ENCODE results near the gene NR4A3. TPM values are rescaled to one million over a fixed set of nuclear protein-coding genes. Genes with fewer than 3 reads are reported as not detected.

NR4A3 gene
- total and polyA plus RNA-seq, 2 donors (not counting 1 experiment from before 2014, with no cell fraction given), result 8.2 to 9.1 TPM

DNA sequence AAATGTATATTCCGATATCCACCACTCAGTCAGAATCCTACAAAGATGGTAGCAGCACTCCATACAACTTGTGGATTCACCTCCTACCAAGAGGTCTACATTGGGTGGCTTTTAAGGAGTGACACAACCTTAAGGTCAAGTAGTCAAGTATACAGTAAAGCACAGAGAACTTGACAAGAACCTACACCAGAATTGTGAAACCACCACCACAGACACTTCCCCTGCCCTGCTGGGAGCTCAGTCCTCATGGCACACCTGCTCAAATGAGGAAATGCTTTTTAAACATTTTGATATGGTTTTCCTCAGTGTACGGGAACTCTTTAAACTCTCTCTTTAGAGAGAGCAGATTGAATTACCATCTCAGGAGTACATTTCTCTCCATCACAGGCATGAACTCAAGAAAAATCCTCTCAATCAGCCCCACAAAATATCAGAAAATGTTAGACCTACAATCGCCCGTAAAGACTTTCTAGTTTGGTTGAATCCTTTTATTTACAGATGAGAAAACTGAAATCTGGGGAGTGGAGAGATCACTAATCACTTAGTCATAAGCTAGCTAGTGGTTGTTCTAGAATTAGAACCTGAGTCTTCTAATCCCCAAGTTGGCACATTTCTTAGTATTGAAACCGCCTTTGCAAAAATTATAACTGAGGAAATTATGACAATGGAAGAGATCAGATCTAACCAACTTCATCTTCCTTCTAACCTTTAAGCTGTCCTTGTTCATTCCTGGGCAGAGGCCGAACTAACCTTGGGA lies 38.5 kb upstream of the NR4A3 start:
- no peak overlapping the region for H2AFZ ChIP-seq (ENCODE audit: low read length)
- no peaks in the 10 kb centered on the region for H3K4me1 ChIP-seq (ENCODE audit: control insufficient read depth, extremely low read depth, insufficient read depth, low read length)
- H3K79me2 ChIP-seq (ENCODE audit: control insufficient read depth, insufficient read depth, low read length), result no peaks in the 10 kb centered on the region
- no peaks in the 10 kb centered on the region for H4K20me1 ChIP-seq (ENCODE audit: control insufficient read depth, extremely low read depth, insufficient read depth, low read length)
- no peak overlapping the region for H3K9ac ChIP-seq (ENCODE audit: insufficient read depth, low read length)
- H3K27me3 ChIP-seq (ENCODE audit: control insufficient read depth, insufficient read depth, low read length), result no peaks in the 10 kb centered on the region
- DNase-seq (ENCODE audit: low read depth in 2 of 2), result no peak
- H3K4me3 ChIP-seq (replicated peaks in 1 of 4; ENCODE audit: control extremely low read depth in 1 of 4, insufficient read depth in 1 of 4, low read depth in 3 of 4, low read length in 4 of 4), result no peak overlapping the region
- TF ChIP-seq, protein P1, sequence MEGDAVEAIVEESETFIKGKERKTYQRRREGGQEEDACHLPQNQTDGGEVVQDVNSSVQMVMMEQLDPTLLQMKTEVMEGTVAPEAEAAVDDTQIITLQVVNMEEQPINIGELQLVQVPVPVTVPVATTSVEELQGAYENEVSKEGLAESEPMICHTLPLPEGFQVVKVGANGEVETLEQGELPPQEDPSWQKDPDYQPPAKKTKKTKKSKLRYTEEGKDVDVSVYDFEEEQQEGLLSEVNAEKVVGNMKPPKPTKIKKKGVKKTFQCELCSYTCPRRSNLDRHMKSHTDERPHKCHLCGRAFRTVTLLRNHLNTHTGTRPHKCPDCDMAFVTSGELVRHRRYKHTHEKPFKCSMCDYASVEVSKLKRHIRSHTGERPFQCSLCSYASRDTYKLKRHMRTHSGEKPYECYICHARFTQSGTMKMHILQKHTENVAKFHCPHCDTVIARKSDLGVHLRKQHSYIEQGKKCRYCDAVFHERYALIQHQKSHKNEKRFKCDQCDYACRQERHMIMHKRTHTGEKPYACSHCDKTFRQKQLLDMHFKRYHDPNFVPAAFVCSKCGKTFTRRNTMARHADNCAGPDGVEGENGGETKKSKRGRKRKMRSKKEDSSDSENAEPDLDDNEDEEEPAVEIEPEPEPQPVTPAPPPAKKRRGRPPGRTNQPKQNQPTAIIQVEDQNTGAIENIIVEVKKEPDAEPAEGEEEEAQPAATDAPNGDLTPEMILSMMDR (conservative IDR thresholded peaks at IDR 0.05 in 1 of 2, IDR thresholded peaks at IDR 0.05 in 1 of 2; ENCODE audit: low read depth in 1 of 2, low read length in 2 of 2), result no peak
- TF ChIP-seq EZH2 (IDR thresholded peaks at IDR 0.05; ENCODE audit: low read length, missing control alignments), result no peak
- H3K4me2 ChIP-seq (ENCODE audit: extremely low read depth, insufficient read depth, low read length), result no peak overlapping the region
- no peaks in the 10 kb centered on the region for H3K36me3 ChIP-seq (ENCODE audit: control insufficient read depth, insufficient read depth, low read length)
- H3K27ac ChIP-seq (ENCODE audit: insufficient read depth, low read length), result no peak overlapping the region
- H3K9me3 ChIP-seq (ENCODE audit: control insufficient read depth, insufficient read depth, low read depth, low read length), result no peaks in the 10 kb centered on the region

DNA sequence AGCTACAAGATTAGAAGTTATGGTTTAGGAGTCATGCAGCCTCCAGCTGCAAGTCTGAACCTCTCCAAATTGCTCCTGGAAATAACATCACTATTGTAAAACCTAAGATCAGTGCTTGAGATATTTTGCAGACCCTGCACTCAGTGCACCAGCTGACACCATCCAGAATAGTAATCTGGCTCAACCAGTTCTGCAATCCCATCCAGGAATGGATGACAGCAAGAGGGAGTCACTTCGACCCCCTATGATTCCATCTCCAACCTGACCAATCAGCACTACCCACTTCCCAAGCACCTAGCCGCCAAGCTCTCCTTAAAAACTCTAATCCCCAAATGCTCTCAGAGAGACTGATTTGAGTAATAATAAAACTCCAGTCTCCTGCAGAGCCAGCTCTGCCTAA lies 37.9 kb upstream of the NR4A3 start:
- Histone ChIP-seq H3K9ac (ENCODE audit: insufficient read depth, low read length) (no peak overlapping the region), H3K79me2 (ENCODE audit: control insufficient read depth, insufficient read depth, low read length) (no peaks in the 10 kb centered on the region), H3K27me3 (ENCODE audit: control insufficient read depth, insufficient read depth, low read length) (no peaks in the 10 kb centered on the region), H3K4me2 (ENCODE audit: extremely low read depth, insufficient read depth, low read length) (no peak overlapping the region), H3K4me3 (replicated peaks in 1 of 4; ENCODE audit: control extremely low read depth in 1 of 4, insufficient read depth in 1 of 4, low read depth in 3 of 4, low read length in 4 of 4) (no peak overlapping the region), H4K20me1 (ENCODE audit: control insufficient read depth, extremely low read depth, insufficient read depth, low read length) (no peaks in the 10 kb centered on the region), H3K36me3 (ENCODE audit: control insufficient read depth, insufficient read depth, low read length) (no peaks in the 10 kb centered on the region), H3K4me1 (ENCODE audit: control insufficient read depth, extremely low read depth, insufficient read depth, low read length) (no peaks in the 10 kb centered on the region), H2AFZ (ENCODE audit: low read length) (no peak overlapping the region), H3K9me3 (ENCODE audit: control insufficient read depth, insufficient read depth, low read depth, low read length) (no peaks in the 10 kb centered on the region), H3K27ac (ENCODE audit: insufficient read depth, low read length) (no peak overlapping the region)
- no peak for DNase-seq (ENCODE audit: low read depth in 2 of 2)
- no peak for TF ChIP-seq EZH2 (IDR thresholded peaks at IDR 0.05; ENCODE audit: low read length, missing control alignments)
- TF ChIP-seq, protein P1 (conservative IDR thresholded peaks at IDR 0.05 in 1 of 2, IDR thresholded peaks at IDR 0.05 in 1 of 2; ENCODE audit: low read depth in 1 of 2, low read length in 2 of 2), result no peak

DNA sequence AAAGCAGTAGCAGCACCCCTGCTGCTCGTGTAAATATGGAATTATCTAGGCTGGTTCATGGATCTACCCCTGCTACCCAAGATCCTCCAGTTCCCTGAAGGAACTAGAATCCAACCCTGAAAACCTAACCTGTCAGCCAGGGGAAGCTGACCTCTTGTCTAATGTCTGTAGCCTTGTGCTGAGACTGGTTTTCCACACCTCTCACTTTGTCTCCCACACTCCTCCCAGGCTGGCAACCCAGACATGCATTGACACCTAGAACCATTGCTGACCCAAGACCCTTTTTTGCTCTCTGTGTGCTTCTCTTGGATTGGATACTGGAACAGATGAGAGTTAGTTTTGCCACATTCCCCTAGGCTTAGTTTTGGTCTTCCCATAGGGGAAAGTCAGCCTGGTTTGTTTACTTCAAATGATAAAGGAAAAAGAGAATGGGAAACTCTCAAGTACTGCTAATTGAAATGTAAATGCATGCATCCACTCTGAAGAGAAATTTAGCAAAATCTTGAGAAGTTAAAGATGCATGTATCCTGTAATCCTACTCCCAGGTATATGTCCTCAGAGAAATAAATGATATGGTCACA lies 36.6 kb upstream of the NR4A3 start:
- Histone ChIP-seq H3K4me3 (replicated peaks in 1 of 4; ENCODE audit: control extremely low read depth in 1 of 4, insufficient read depth in 1 of 4, low read depth in 3 of 4, low read length in 4 of 4) (no peak overlapping the region), H3K9ac (ENCODE audit: insufficient read depth, low read length) (no peak overlapping the region), H3K4me2 (ENCODE audit: extremely low read depth, insufficient read depth, low read length) (no peak overlapping the region), H3K36me3 (ENCODE audit: control insufficient read depth, insufficient read depth, low read length) (no peaks in the 10 kb centered on the region), H3K9me3 (ENCODE audit: control insufficient read depth, insufficient read depth, low read depth, low read length) (no peaks in the 10 kb centered on the region), H3K79me2 (ENCODE audit: control insufficient read depth, insufficient read depth, low read length) (no peaks in the 10 kb centered on the region), H4K20me1 (ENCODE audit: control insufficient read depth, extremely low read depth, insufficient read depth, low read length) (no peaks in the 10 kb centered on the region), H3K27me3 (ENCODE audit: control insufficient read depth, insufficient read depth, low read length) (no peaks in the 10 kb centered on the region), H3K27ac (ENCODE audit: insufficient read depth, low read length) (no peak overlapping the region), H3K4me1 (ENCODE audit: control insufficient read depth, extremely low read depth, insufficient read depth, low read length) (no peaks in the 10 kb centered on the region), H2AFZ (ENCODE audit: low read length) (no peak overlapping the region)
- no peak for DNase-seq (ENCODE audit: low read depth in 2 of 2)
- TF ChIP-seq, protein P1 (conservative IDR thresholded peaks at IDR 0.05 in 1 of 2, IDR thresholded peaks at IDR 0.05 in 1 of 2; ENCODE audit: low read depth in 1 of 2, low read length in 2 of 2), result no peak
- TF ChIP-seq EZH2 (IDR thresholded peaks at IDR 0.05; ENCODE audit: low read length, missing control alignments), result no peak

Data from fibroblast of lung (primary cell).